ENCODE data around the gene GNPAT.
A peak's percentile ranks its signal among the peaks of the same experiment; 100 is the strongest.

Gene GNPAT

GRCh38 chr1:231315887-231316286, 74.9 kb downstream of the GNPAT start (continued):
- TF ChIP-seq ZNF214 (tag by site-specific recombination; IDR thresholded peaks at IDR 0.05; ENCODE audit: borderline replicate concordance) = no peak
- TF ChIP-seq ZFHX2 (tag by site-specific recombination; conservative IDR thresholded peaks at IDR 0.05) = no peak
- no peak for TF ChIP-seq IKZF3 (tag by site-specific recombination; IDR thresholded peaks at IDR 0.05)
- no peak for TF ChIP-seq ZBTB7A (tag by site-specific recombination; IDR thresholded peaks at IDR 0.05; ENCODE audit: low read depth)
- TF ChIP-seq ZNF843 (tag by site-specific recombination; IDR thresholded peaks at IDR 0.05) = 0 out of 2 replicates have a peak, but pooled peaks have one; percentile 34
- no peak; the same call in 1 of the 2 replicates for TF ChIP-seq ZNF501 (tag by site-specific recombination; IDR thresholded peaks at IDR 0.05)
- TF ChIP-seq ZNF654 (tag by site-specific recombination; IDR thresholded peaks at IDR 0.05; ENCODE audit: low read depth) = peak; percentile 63; the same call in 1 of the 2 replicates
- TF ChIP-seq FEZF1 (tag by site-specific recombination; IDR thresholded peaks at IDR 0.05) = peak; percentile 68
- TF ChIP-seq ZNF518A (tag by site-specific recombination; conservative IDR thresholded peaks at IDR 0.05; ENCODE audit: low read depth) = no peak
- no peak for TF ChIP-seq OVOL3 (tag by site-specific recombination; IDR thresholded peaks at IDR 0.05)
- TF ChIP-seq ZNF266 (tag by site-specific recombination; IDR thresholded peaks at IDR 0.05; ENCODE audit: low read depth) = no peak
- TF ChIP-seq ZNF658 (tag by site-specific recombination; IDR thresholded peaks at IDR 0.05) = no peak
- TF ChIP-seq ZXDB (tag by site-specific recombination; IDR thresholded peaks at IDR 0.05) = peak; percentile 47; the same call in 1 of the 2 replicates
- TF ChIP-seq, protein P1, sequence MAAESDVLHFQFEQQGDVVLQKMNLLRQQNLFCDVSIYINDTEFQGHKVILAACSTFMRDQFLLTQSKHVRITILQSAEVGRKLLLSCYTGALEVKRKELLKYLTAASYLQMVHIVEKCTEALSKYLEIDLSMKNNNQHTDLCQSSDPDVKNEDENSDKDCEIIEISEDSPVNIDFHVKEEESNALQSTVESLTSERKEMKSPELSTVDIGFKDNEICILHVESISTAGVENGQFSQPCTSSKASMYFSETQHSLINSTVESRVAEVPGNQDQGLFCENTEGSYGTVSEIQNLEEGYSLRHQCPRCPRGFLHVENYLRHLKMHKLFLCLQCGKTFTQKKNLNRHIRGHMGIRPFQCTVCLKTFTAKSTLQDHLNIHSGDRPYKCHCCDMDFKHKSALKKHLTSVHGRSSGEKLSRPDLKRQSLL (tag by site-specific recombination; IDR thresholded peaks at IDR 0.05) = peak; percentile 43; the same call in 1 of the 2 replicates
- TF ChIP-seq ZNF274 (IDR thresholded peaks at IDR 0.05; ENCODE audit: low read length) = no peak
- no peak for TF ChIP-seq ZNF274 (tag by site-specific recombination; IDR thresholded peaks at IDR 0.05; ENCODE audit: borderline replicate concordance)
- TF ChIP-seq, protein P2, sequence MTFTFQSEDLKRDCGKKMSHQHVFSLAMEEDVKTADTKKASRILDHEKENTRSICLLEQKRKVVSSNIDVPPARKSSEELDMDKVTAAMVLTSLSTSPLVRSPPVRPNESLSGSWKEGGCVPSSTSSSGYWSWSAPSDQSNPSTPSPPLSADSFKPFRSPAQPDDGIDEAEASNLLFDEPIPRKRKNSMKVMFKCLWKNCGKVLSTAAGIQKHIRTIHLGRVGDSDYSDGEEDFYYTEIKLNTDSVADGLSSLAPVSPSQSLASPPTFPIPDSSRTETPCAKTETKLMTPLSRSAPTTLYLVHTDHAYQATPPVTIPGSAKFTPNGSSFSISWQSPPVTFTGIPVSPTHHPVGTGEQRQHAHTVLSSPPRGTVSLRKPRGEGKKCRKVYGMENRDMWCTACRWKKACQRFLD (tag by site-specific recombination; IDR thresholded peaks at IDR 0.05) = no peak
- TF ChIP-seq, protein P3, sequence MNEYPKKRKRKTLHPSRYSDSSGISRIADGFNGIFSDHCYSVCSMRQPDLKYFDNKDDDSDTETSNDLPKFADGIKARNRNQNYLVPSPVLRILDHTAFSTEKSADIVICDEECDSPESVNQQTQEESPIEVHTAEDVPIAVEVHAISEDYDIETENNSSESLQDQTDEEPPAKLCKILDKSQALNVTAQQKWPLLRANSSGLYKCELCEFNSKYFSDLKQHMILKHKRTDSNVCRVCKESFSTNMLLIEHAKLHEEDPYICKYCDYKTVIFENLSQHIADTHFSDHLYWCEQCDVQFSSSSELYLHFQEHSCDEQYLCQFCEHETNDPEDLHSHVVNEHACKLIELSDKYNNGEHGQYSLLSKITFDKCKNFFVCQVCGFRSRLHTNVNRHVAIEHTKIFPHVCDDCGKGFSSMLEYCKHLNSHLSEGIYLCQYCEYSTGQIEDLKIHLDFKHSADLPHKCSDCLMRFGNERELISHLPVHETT (tag by site-specific recombination; IDR thresholded peaks at IDR 0.05) = no peak
- TF ChIP-seq ZNF19 (tag by site-specific recombination; IDR thresholded peaks at IDR 0.05; ENCODE audit: low read depth) = no peak
- peak; percentile 50; the same call in 1 of the 2 replicates for TF ChIP-seq PATZ1 (tag by site-specific recombination; IDR thresholded peaks at IDR 0.05)
- TF ChIP-seq PRDM1 (tag by site-specific recombination; IDR thresholded peaks at IDR 0.05) = no peak; the same call in 1 of the 2 replicates
- no peak for TF ChIP-seq REPIN1 (tag by site-specific recombination; IDR thresholded peaks at IDR 0.05; ENCODE audit: low read depth)
- no peak for TF ChIP-seq ZNF830 (tag by site-specific recombination; IDR thresholded peaks at IDR 0.05; ENCODE audit: low read depth)
- TF ChIP-seq SCRT1 (tag by site-specific recombination; IDR thresholded peaks at IDR 0.05; ENCODE audit: borderline replicate concordance) = no peak
- no peak for TF ChIP-seq ZNF202 (tag by site-specific recombination; IDR thresholded peaks at IDR 0.05; ENCODE audit: borderline replicate concordance)
- peak; percentile 32; the same call in 1 of the 2 replicates for TF ChIP-seq ZSCAN30 (tag by site-specific recombination; IDR thresholded peaks at IDR 0.05)
- TF ChIP-seq, protein P4, sequence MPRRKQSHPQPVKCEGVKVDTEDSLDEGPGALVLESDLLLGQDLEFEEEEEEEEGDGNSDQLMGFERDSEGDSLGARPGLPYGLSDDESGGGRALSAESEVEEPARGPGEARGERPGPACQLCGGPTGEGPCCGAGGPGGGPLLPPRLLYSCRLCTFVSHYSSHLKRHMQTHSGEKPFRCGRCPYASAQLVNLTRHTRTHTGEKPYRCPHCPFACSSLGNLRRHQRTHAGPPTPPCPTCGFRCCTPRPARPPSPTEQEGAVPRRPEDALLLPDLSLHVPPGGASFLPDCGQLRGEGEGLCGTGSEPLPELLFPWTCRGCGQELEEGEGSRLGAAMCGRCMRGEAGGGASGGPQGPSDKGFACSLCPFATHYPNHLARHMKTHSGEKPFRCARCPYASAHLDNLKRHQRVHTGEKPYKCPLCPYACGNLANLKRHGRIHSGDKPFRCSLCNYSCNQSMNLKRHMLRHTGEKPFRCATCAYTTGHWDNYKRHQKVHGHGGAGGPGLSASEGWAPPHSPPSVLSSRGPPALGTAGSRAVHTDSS (tag by site-specific recombination; IDR thresholded peaks at IDR 0.05) = no peak
- peak; percentile 45; the same call in 1 of the 2 replicates for TF ChIP-seq ZNF76 (tag by site-specific recombination; IDR thresholded peaks at IDR 0.05; ENCODE audit: borderline replicate concordance, low read depth)
- no peak for TF ChIP-seq ZNF37A (tag by site-specific recombination; IDR thresholded peaks at IDR 0.05)

All from HEK293 (cell line).